ENCODE measurements around the gene HERC3. TPM values are rescaled to one million over a fixed set of nuclear protein-coding genes. Genes with fewer than 3 reads are reported as not detected.

The HERC3 gene
- total and polyA plus RNA-seq, 12 donors, result 3.4 to 40.1 (median 26.5) TPM

DNA sequence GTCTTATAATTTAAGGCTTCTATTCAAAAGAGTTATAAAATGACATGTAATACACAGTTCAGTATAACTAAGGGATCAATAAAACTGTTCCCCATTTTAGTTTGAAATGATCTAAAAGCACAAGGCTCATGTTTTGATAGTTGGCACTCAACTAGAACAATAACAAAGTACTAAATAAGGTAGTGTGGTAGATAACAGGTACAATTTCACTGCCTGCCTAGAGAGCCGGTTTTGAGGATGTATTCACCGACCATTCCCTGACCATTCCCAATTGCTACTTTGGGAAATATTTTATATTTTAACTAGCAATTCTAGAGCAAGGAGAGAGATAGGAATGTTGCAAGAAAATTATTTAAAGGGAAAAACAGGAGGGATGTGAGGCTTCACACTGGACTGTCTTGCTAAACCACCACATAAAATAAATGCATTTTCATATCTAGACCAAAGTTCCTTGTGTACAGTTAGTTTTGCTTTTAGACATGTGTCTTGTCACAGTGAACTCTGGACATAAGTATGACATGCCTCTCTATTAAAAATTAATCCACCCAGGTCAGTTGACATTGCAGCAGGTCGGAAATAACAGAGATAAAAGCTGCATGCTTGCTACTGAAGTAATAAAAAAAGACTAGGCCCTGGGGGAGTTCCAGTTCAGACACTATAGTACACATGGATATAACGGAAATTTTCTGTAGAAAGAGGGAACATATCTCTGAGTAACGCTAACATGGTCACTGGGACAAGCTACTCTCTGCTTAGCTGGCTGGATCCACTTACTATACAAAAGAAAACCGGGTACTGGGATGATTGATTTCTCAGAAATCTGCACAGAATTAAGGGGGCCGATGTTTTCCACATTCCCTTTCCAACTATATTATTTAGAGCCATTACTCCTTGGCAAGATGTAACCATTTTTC, 161.6 kb downstream of the HERC3 start:
- H3K4me3 ChIP-seq, result no peak overlapping the region
- H3K4me1 ChIP-seq (replicated peaks in 1 of 2), result peaks cover 9 to 18% of the 10 kb centered on the region in 2 donors
- no peaks in the 10 kb centered on the region for H3K27me3 ChIP-seq
- H3K36me3 ChIP-seq (replicated peaks in 1 of 2), result peaks cover 0 to 26% of the 10 kb centered on the region in 2 donors
- no peaks in the 10 kb centered on the region for H3K9me3 ChIP-seq (replicated peaks in 1 of 3)
- WGBS, 4 donors, result 77 to 85% (median 81%) methylated on average over 7 of the region's 7 CpGs
- DNase-seq, result no peak
- no peak overlapping the region for H3K27ac ChIP-seq
- TF ChIP-seq, protein P1, sequence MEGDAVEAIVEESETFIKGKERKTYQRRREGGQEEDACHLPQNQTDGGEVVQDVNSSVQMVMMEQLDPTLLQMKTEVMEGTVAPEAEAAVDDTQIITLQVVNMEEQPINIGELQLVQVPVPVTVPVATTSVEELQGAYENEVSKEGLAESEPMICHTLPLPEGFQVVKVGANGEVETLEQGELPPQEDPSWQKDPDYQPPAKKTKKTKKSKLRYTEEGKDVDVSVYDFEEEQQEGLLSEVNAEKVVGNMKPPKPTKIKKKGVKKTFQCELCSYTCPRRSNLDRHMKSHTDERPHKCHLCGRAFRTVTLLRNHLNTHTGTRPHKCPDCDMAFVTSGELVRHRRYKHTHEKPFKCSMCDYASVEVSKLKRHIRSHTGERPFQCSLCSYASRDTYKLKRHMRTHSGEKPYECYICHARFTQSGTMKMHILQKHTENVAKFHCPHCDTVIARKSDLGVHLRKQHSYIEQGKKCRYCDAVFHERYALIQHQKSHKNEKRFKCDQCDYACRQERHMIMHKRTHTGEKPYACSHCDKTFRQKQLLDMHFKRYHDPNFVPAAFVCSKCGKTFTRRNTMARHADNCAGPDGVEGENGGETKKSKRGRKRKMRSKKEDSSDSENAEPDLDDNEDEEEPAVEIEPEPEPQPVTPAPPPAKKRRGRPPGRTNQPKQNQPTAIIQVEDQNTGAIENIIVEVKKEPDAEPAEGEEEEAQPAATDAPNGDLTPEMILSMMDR (IDR thresholded peaks at IDR 0.05), result no peak
- TF ChIP-seq POLR2A (IDR thresholded peaks at IDR 0.05), result no peak
- intact Hi-C loops (cut with DNase I), result no loop called here

DNA sequence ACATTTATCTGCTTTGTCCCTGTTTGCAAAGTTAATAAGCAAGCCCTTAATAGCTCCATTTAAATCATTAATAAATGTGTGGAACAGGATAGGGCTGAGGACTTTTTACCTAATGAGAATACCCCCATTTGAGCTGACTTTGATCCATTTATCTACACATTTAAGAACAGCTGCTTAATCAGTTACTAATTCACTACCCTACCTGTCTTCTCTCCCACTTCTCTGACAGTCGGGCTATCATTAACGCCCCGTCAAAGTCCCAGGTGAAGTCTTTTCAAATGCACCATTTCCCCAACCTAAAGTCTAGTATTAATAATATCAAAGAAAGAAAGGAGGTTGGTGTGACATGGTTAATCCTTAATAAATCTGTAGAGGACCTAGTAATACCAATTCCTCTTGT, 162.5 kb downstream of the HERC3 start:
- H3K36me3 ChIP-seq (replicated peaks in 1 of 2), result peaks cover 0 to 17% of the 10 kb centered on the region in 2 donors
- WGBS, 4 donors, result 93 to 97% (median 95%) methylated on average over 3 of the region's 3 CpGs
- no peaks in the 10 kb centered on the region for H3K27me3 ChIP-seq
- intact Hi-C loops (cut with DNase I), result no loop called here
- no peak for DNase-seq
- H3K4me1 ChIP-seq (replicated peaks in 1 of 2), result peaks cover 9 to 27% of the 10 kb centered on the region in 2 donors
- TF ChIP-seq, protein P1 (IDR thresholded peaks at IDR 0.05), result no peak
- TF ChIP-seq POLR2A (IDR thresholded peaks at IDR 0.05), result no peak
- no peak overlapping the region for H3K27ac ChIP-seq
- H3K4me3 ChIP-seq, result no peak overlapping the region
- H3K9me3 ChIP-seq (replicated peaks in 1 of 3), result no peaks in the 10 kb centered on the region

DNA sequence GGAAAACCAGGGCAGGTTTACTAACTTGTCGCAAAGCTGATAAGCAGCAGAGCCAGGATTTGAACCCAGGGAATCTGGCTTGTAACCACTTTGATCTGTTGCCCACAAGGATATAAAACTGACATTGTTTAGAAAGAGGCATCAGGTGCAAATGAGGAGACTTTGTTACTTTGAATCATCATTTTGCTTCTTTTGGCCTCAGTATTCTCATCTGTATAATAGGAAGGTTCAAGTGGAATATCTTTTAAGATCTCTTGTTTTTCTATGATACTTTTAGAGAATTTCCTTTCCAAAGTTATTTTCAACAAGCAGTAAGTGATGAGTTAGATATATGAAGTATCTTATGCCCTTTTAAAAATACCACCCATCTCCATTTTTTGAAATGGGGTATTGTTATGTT, 163.2 kb downstream of the HERC3 start:
- Histone ChIP-seq H3K4me1 (replicated peaks in 1 of 2) (peaks cover 9 to 29% of the 10 kb centered on the region in 2 donors), H3K36me3 (replicated peaks in 1 of 2) (peaks cover 0 to 10% of the 10 kb centered on the region in 2 donors), H3K27ac (no peak overlapping the region), H3K9me3 (replicated peaks in 1 of 3) (no peaks in the 10 kb centered on the region), H3K27me3 (no peaks in the 10 kb centered on the region), H3K4me3 (no peak overlapping the region)
- WGBS, 4 donors, result 94 to 100% (median 96%) methylated on average over 1 of the region's 1 CpG
- intact Hi-C loops (cut with DNase I), result no loop called here
- DNase-seq, result no peak
- no peak for TF ChIP-seq POLR2A (IDR thresholded peaks at IDR 0.05)
- TF ChIP-seq, protein P1 (IDR thresholded peaks at IDR 0.05), result no peak

DNA sequence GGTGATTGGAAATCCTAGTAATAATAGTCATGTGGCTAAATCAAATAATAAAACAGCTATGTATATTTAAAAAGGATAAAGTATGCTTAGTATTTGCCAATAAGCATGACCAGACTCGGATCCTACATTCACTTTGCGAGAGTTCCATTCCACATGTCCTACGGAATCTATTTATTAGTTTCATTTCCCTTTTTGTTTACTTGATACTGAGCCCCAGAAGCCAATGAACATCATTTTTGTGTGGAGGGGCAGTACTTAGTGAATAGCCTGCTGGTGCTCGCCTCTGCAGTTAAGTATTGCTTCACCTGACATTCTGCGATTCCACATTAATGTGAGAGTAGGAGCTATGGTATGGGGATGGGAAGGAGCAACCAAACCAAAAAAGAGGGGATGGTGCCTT, 163.9 kb downstream of the HERC3 start:
- H3K9me3 ChIP-seq (replicated peaks in 1 of 3), result no peaks in the 10 kb centered on the region
- no peak overlapping the region for H3K27ac ChIP-seq
- TF ChIP-seq, protein P1 (IDR thresholded peaks at IDR 0.05), result no peak
- no peak for TF ChIP-seq POLR2A (IDR thresholded peaks at IDR 0.05)
- peaks cover 9 to 29% of the 10 kb centered on the region in 2 donors for H3K4me1 ChIP-seq (replicated peaks in 1 of 2)
- no peak overlapping the region for H3K4me3 ChIP-seq
- no peaks in the 10 kb centered on the region for H3K27me3 ChIP-seq
- DNase-seq, result no peak
- WGBS, 4 donors, result 86 to 89% (median 88%) methylated on average over 5 of the region's 5 CpGs
- intact Hi-C loops (cut with DNase I), result no loop called here
- H3K36me3 ChIP-seq (replicated peaks in 1 of 2), result peaks cover 0 to 4% of the 10 kb centered on the region in 2 donors
